ENCODE results near the gene FUBP3.
"Not testable (repeated sequence)": the region's sequence is repeated elsewhere in the genome, so short reads cannot be mapped to it uniquely, and the experiment has no call there.

FUBP3 gene

GRCh38 chr9:130557077-130557468 lies 22.3 kb upstream of the FUBP3 start:
- DNase-seq (ENCODE audit: low read depth): no peak

DNA sequence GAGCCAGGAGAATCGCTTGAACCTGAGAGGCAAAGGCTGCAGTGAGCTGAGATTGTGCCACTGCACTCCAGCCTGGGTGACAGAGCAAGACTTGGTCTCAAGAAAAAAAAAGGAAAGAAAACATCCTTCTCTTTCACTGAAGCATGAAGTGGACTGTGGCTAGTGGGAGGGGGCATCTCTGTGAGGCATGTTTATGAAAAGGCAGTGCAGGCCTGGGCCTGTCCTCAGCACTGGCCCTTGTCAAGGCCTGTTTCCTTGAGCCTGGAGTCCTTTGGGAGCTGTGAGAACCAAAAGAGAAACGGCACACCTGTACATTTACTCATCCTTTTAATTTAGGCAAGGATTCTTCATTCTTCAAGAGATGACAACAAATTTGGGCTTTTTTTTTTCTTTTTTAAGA lies 18.3 kb upstream of the FUBP3 start:
- DNase-seq (ENCODE audit: low read depth): no peak

- not testable (repeated sequence) for DNase-seq (ENCODE audit: low read depth)
Observed at GRCh38 chr9:130562525-130562924, 16.9 kb upstream of the FUBP3 start.

- no peak for DNase-seq (ENCODE audit: low read depth)
Observed at GRCh38 chr9:130563797-130564196, 15.6 kb upstream of the FUBP3 start.

DNA sequence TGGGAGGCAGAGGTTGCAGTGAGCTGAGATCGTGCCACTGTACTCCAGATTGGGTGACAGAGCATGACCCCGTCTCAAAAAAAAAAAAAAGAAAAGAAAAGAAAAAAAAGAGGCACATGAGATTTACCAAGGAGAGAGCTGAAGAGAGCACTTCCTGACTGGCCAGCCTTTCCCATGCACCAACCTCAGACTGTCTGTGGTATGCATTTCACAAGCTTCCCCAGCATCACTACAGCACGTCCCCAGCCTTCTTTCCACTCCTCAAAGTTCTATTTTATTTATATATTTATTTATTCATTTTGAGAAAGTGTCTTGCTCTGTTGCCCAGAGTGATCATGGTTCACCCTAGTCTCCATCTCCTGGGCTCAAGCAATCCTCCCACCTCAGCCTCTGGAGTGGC lies 13.6 kb upstream of the FUBP3 start:
- DNase-seq (ENCODE audit: low read depth): no peak

- DNase-seq (ENCODE audit: low read depth): no peak
Observed at GRCh38 chr9:130570208-130570607, 9.2 kb upstream of the FUBP3 start.

- DNase-seq (ENCODE audit: low read depth): no peak
Observed at GRCh38 chr9:130575514-130575913, 3.9 kb upstream of the FUBP3 start.

- DNase-seq (ENCODE audit: low read depth): no peak
Observed at GRCh38 chr9:130576176-130576575, 3.2 kb upstream of the FUBP3 start.

DNA sequence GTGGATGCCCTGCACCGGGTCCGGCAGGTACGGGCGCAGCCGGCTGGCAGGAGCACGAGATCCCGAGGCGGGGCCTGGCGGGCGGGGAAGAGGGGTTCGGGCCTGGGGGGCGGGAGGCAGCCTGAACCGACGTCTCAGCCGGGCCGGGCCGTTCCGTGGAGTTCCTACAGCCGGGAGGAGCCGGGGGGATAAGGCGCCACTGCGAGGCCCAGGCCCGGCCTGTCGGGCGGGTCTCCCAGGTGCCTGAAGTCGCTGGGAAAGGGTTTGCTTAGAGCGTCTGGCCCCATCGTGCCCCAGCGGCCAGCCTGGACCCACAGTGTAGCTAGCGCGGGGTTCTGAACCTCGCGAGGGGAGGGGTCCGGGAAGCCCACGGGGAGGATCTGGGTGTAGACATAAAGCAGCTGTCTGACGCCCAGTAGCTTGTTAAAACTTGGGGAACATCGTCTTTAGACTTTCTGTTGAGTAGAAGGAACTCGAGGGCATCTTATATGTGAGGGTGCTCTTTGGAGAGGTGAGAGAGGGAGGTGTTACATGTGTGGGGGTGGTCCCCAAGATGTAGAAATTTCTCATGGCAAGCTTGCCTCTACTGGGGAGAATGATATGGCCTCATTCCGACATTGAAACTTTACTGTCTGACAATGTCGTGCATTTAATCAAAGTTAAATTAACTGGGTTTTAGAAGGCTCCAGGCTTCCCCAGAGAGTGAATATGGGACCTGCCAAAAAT lies 524 bp downstream of the FUBP3 start:
- no peak for DNase-seq (ENCODE audit: low read depth)

DNA sequence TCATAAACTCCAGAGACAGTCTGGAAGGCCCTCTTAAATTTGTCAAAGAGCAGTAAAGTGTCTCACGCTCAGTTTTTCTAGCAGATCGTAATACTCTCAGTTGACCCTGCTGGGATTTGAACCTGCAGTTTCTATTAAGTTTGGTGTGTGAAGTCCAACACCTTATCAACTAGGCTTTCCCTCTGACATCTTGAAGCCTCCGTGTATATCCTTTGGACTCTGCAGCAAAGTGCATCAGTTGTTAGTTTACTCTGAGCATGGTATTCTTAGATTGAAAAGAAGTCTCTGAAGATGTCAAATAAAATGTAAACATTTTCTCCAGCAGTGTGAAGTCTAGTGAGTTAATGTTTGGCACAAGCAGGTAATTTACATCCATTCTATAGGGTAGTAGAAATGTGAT lies 2.4 kb downstream of the FUBP3 start:
- no peak for DNase-seq (ENCODE audit: low read depth)

DNA sequence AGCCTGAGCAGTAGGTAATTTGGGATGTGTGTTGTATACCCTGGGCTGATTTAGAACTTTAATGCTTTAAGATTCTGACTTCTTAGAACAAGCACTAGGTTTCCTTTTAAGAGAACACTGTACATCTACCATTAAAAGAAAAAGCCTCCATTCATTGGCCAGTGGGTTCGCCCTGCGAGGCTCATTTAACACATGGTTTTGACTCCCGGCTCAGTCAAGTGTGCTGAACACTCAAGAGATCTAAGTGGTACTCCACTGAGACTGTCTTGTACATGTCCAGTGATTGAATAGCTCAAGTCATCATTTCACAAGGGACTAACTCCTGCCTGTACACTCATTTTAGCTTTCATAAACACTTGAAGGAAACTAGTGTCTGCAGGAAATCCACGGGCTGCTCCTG lies 3.9 kb downstream of the FUBP3 start:
- no peak for DNase-seq (ENCODE audit: low read depth)

- no peak for DNase-seq (ENCODE audit: low read depth)
Observed at GRCh38 chr9:130587921-130588320, 8.5 kb downstream of the FUBP3 start.

DNA sequence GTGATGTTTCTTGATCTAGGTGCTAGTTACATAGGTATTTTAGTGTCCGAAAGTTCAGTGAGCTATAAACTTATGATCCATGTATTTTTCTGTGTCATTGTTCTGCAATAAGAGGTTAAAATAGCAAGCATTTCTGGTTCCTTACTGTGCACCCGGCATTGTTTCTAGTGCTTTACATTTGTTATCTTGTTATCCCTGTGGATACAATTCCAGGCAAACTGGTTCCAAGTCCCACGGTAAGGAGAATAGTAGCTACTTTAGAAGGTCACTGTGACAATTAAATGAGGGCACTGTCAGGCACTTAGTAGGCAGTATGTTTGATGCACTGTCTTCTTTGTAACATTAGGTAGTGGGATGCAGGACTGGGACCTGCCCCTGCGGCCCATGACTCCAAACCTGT lies 9.0 kb downstream of the FUBP3 start:
- no peak for DNase-seq (ENCODE audit: low read depth)

GRCh38 chr9:130589754-130590153 lies 10.4 kb downstream of the FUBP3 start:
- DNase-seq (ENCODE audit: low read depth): no peak

- DNase-seq (ENCODE audit: low read depth): no peak
Observed at GRCh38 chr9:130590305-130590704, 10.9 kb downstream of the FUBP3 start.

DNA sequence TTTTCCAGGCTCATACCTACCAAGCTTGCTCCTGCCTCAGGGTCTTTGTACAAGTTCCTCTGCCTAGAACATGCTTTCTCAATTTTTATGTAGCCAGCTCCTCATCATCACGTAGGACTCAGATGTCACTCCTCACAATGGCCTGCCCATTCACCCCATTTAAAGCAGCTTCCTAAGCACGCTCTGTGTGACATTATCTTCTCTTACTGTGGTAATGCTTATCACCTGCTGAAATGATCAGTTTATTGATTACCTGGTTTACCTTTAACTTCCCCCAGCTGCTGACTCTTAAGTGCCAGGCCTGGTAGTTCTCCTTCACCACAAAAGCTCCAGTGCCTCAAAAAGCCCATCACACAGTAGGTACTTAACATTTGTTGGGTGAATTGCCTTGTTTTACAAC lies 13.6 kb downstream of the FUBP3 start:
- no peak for DNase-seq (ENCODE audit: low read depth)

- DNase-seq (ENCODE audit: low read depth): no peak
Observed at GRCh38 chr9:130597228-130597627, 17.9 kb downstream of the FUBP3 start.

GRCh38 chr9:130598188-130598587 lies 18.8 kb downstream of the FUBP3 start:
- no peak for DNase-seq (ENCODE audit: low read depth)

- no peak for DNase-seq (ENCODE audit: low read depth)
Observed at GRCh38 chr9:130599625-130600024, 20.2 kb downstream of the FUBP3 start.

DNA sequence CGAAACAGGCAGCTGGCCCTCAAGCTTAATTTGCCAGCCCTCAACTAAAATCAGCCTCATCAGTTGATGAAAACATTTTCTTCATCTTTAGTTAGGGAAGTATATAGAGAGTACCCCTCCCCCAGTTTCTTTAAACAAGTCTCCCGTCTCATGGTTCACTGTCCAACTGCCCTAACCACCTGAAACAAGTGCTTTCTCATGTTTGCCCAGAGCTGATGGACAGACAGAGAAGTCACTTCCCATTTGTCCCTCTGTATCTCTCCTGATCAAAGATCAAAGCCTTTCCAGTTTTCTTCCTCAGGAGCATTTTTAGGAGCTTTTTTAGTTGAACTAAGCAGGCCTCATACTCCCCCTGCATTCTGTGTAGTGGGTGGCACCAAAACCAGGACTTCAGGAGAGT lies 21.7 kb downstream of the FUBP3 start:
- DNase-seq (ENCODE audit: low read depth): no peak

GRCh38 chr9:130604295-130604694 lies 24.9 kb downstream of the FUBP3 start:
- no peak for DNase-seq (ENCODE audit: low read depth)

DNA sequence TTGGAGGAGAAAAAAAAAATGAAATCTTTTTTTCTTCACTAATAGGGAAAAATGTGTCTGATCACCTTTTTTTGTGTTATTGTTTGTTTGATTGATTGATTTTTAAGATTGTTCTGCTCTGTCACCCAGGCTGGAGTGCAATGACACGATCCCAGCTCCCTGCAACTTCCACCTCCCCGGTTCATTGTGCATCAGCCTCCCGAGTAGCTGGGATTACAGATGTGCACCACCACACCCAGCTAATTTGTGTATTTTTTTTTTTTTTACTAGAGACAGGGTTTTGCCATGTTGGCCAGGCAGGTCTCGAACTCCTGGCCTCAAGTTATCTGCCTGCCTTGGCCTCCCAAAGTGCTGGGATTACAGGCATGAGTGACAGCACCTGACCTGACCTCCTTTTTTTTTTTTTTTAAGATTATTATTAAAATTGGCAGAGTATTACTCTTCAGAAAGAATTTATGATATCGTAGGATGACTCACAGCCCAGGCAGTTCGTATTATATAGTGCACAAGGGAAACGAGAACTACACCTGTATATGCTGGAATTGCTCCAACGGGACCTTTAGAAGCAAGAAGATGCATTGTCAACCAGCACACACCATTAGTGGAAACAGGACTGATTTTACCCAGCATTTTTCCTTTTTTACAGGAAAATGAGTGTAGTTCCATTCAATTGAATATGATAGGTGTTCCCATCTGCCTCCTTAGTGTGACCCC lies 27.7 kb downstream of the FUBP3 start:
- no peak for DNase-seq (ENCODE audit: low read depth)

GRCh38 chr9:130607640-130608420 lies 28.5 kb downstream of the FUBP3 start:
- no peak for DNase-seq (ENCODE audit: low read depth)

Measured in stimulated activated CD4-positive, alpha-beta T cell treated with anti-CD3 and anti-CD28 coated beads, Interleukin-2, amount 100 ng/mL, for 4 hours (primary cell).